ENCODE measurements around the gene PSMD9. TPM values are rescaled to one million over a fixed set of nuclear protein-coding genes. Genes with fewer than 3 reads are reported as not detected.

The PSMD9 gene
- total RNA-seq, 1 donor from 2014 or later = 85.3 TPM

DNA sequence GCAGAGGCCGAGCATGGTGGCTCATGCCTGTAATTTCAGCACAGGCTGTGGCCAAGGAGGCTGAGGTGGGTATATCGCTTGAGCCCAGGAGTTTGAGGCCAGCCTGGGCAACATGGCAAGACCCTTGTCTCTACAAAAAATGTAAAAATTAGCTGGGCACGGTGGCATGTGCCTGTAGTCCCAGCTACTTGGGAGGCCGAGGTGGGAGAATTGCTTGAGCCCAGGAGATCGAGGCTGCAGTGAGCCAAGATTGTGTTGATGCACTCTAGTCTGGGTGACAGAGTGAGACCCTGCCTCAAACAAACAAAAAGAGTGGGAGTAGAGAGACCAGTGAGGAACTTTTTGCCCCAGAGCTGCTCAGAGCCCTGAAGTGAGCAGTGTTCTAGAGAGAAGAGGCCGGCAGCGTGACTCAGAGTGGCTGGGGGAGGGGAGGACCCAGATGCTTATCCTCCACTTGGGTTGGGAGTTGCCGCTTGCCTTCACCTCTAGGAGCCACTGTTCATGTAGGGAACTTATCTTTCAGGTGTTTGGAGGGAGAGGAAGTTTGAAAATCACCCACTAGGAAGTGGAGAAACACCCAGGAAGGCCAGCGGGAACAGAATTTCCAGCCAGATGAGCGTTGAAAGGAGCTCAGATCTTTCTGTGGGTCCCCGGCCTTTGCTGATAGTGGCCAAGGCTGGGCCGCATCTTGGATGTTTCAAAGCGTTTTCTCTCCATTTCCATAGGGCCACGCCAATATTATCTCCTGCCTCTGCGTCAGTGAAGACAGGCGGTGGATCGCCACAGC lies 45.1 kb downstream of the PSMD9 start:
- TF ChIP-seq, protein P1, sequence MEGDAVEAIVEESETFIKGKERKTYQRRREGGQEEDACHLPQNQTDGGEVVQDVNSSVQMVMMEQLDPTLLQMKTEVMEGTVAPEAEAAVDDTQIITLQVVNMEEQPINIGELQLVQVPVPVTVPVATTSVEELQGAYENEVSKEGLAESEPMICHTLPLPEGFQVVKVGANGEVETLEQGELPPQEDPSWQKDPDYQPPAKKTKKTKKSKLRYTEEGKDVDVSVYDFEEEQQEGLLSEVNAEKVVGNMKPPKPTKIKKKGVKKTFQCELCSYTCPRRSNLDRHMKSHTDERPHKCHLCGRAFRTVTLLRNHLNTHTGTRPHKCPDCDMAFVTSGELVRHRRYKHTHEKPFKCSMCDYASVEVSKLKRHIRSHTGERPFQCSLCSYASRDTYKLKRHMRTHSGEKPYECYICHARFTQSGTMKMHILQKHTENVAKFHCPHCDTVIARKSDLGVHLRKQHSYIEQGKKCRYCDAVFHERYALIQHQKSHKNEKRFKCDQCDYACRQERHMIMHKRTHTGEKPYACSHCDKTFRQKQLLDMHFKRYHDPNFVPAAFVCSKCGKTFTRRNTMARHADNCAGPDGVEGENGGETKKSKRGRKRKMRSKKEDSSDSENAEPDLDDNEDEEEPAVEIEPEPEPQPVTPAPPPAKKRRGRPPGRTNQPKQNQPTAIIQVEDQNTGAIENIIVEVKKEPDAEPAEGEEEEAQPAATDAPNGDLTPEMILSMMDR (IDR thresholded peaks at IDR 0.05; ENCODE audit: insufficient read depth, low read length, severe bottlenecking) = no peak
- DNase-seq (ENCODE audit: low read depth) (peak; percentile 23), FAIRE-seq (no peak)
- Histone ChIP-seq H3K27me3 (ENCODE audit: control insufficient read depth, insufficient read depth, low read length) (no peaks in the 10 kb centered on the region), H3K4me3 (ENCODE audit: low read depth, low read length) (no peak overlapping the region), H3K36me3 (ENCODE audit: control insufficient read depth, insufficient read depth, low read length) (peaks cover 3% of the 10 kb centered on the region)

DNA sequence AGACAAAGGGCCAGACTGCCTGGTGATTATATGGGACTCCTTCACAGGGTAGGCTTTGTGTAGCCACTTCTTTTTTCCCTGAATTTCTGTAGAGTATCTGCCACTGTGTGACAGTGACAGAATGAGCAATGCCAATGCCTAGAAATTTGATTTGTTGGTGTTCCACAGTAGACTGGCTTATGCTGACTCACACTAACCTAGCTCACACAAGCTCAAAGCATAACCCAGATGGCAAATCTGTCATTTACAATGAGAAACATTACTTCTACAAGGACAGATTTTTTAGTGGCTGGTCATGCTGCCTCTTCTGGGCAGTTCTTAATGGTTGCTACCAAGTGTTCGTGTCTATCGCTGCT lies 45.7 kb downstream of the PSMD9 start:
- no peak for DNase-seq (ENCODE audit: low read depth)
- FAIRE-seq = no peak
- Histone ChIP-seq H3K27me3 (ENCODE audit: control insufficient read depth, insufficient read depth, low read length) (no peaks in the 10 kb centered on the region), H3K4me3 (ENCODE audit: low read depth, low read length) (no peak overlapping the region), H3K36me3 (ENCODE audit: control insufficient read depth, insufficient read depth, low read length) (peaks cover 3% of the 10 kb centered on the region)
- TF ChIP-seq, protein P1 (IDR thresholded peaks at IDR 0.05; ENCODE audit: insufficient read depth, low read length, severe bottlenecking) = no peak

DNA sequence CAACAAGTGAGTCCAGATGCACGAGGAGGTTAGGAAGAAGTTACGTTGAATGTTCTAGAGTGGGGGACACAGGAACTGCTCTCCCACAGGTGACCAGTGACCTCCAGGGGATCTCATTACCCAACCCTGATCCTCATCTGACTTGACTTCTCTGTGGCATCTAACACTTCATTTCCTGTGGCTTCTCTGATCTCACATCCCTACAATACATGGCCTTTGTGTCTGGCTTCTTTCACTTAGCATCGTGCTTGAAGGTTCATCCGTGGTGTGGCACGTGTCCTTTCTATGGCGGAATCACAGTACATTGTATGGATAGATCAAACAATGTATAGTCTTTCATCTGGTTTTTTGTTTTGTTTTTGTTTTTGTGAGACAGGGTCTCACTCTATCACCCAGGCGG lies 49.1 kb downstream of the PSMD9 start:
- TF ChIP-seq, protein P1 (IDR thresholded peaks at IDR 0.05; ENCODE audit: insufficient read depth, low read length, severe bottlenecking) = no peak
- DNase-seq (ENCODE audit: low read depth) = no peak
- Histone ChIP-seq H3K27me3 (ENCODE audit: control insufficient read depth, insufficient read depth, low read length) (no peaks in the 10 kb centered on the region), H3K36me3 (ENCODE audit: control insufficient read depth, insufficient read depth, low read length) (peaks cover 2% of the 10 kb centered on the region), H3K4me3 (ENCODE audit: low read depth, low read length) (no peak overlapping the region)
- FAIRE-seq = no peak

DNA sequence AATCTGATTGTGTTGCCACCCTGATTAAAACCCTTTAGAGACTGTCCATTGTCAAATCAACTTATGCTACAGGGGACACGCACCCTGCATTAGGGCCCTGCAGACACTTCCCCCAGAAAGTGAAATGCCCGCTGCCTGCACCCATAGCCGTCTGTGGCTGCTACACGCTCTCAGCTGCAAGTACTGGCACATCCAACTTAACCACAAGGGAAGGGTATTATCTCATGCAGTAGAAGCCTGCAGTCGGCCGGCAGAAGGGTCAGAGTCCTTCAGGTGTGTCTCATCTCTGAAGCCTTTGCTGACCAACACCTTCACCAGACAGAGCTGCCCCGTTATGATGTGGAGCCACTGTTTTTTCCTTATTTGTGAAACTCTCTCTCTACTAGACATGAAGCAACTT lies 50.6 kb downstream of the PSMD9 start:
- Histone ChIP-seq H3K36me3 (ENCODE audit: control insufficient read depth, insufficient read depth, low read length) (peaks cover 2% of the 10 kb centered on the region), H3K4me3 (ENCODE audit: low read depth, low read length) (no peak overlapping the region)

DNA sequence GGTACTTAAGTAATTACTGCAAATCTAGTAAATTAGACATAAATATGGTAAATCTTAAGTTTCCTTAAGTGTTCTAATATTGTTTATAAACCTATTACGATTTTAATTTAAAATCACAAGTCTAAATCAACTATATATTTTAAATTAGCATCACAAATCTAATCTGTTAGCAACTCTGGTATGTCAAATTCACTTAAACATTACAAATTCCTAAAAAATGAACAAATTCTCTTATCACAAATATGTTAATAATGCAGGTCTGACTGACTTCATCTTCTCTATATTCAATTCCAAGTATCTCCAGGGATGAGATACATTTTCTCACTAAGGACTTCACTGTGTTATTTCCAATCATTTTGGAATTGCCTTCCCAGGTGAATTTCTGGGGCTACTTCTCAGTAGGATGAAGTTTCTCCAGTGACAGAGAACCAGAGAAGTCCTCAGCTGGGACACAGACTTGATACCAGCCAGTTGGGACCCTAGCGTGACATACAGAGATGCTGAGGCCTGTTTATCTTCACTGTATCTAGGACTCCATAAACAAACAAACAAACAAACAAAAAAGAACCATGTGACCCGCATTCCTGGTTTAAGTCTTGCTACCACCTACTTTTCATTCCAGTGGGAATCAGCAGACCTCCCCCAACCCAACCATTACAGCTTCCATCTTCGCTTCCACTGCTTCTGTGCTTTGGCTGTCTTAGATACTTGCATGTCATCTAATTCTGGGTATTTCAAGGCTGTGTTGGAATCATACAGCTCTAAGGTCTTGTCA lies 51.6 kb downstream of the PSMD9 start:
- Histone ChIP-seq H3K4me3 (ENCODE audit: low read depth, low read length) (no peak overlapping the region), H3K36me3 (ENCODE audit: control insufficient read depth, insufficient read depth, low read length) (peaks cover 2% of the 10 kb centered on the region), H3K27me3 (ENCODE audit: control insufficient read depth, insufficient read depth, low read length) (no peaks in the 10 kb centered on the region)
- DNase-seq (ENCODE audit: low read depth) (no peak), FAIRE-seq (no peak)
- TF ChIP-seq, protein P1 (IDR thresholded peaks at IDR 0.05; ENCODE audit: insufficient read depth, low read length, severe bottlenecking) = no peak

More for the DNA sequence above, 50.6 kb downstream of the PSMD9 start:
- H3K27me3 ChIP-seq (ENCODE audit: control insufficient read depth, insufficient read depth, low read length) = no peaks in the 10 kb centered on the region
- DNase-seq (ENCODE audit: low read depth) (peak; percentile 79), FAIRE-seq (no peak)
- TF ChIP-seq, protein P1 (IDR thresholded peaks at IDR 0.05; ENCODE audit: insufficient read depth, low read length, severe bottlenecking) = no peak
